ENCODE data around the gene CHURC1. TPM values are rescaled to one million over a fixed set of nuclear protein-coding genes. Genes with fewer than 3 reads are reported as not detected.
A peak's percentile ranks its signal among the peaks of the same experiment; 100 is the strongest.

CHURC1 gene
- total RNA-seq, 2 experiments from 2014 or later: 37.6 to 66.1 TPM

DNA sequence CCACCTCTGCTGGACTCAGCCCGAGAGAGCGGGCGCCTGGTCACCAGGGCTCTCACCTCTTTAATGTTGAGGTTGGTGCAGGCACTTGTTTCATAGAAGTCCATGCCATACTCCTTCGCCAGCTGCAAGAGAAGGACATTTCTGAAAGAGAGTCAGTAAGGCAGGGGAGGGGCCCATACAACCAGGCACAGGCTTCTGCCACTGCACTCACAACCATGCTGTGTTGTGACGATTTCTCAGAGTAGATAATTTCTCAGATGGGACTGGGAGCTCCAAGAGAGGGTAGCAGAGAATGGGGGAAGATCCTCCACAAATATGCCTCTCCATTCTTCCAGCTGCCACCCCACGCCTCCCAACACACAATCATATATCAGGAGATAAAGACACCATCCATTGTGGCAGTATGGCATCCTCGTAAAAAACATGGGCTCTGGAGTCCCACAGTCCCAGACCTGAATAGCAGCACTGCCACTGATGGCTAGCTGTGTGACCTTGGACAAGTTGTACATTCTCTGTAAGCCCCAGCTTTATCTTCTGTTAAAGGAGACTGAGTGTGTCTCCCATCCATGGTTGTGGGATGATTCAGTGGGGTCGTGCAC lies 34.5 kb downstream of the CHURC1 start:
- H3K36me3 Mint-ChIP-seq (ENCODE audit: low read depth): peaks cover 18% of the 10 kb centered on the region
- H3K4me3 Mint-ChIP-seq: no peak overlapping the region
- intact Hi-C loops (cut with DNase I, micrococcal nuclease): no loop called here
- H3K9me3 Mint-ChIP-seq (ENCODE audit: low read depth): no peaks in the 10 kb centered on the region
- no peaks in the 10 kb centered on the region for H3K27me3 Mint-ChIP-seq
- H3K4me1 Mint-ChIP-seq: peaks cover 20% of the 10 kb centered on the region
- DNase-seq: no peak
- ChIA-PET CTCF (interaction anchor here (1.5 kb wide), 1 partner anchor 57 kb away, joined by 4 read pairs; no protein-coding TSS in a partner anchor), POLR2A (no interaction called here)
- no peak for ATAC-seq
- no peak overlapping the region for H3K27ac Mint-ChIP-seq

GRCh38 chr14:64950889-64951288 lies 36.6 kb downstream of the CHURC1 start:
- H3K9me3 Mint-ChIP-seq (ENCODE audit: low read depth): no peaks in the 10 kb centered on the region
- DNase-seq (no peak), ATAC-seq (no peak)
- peaks cover 18% of the 10 kb centered on the region for H3K36me3 Mint-ChIP-seq (ENCODE audit: low read depth)
- H3K27me3 Mint-ChIP-seq: no peaks in the 10 kb centered on the region
- no peak overlapping the region for H3K27ac Mint-ChIP-seq
- H3K4me1 Mint-ChIP-seq: peaks cover 12% of the 10 kb centered on the region
- intact Hi-C loops (cut with DNase I, micrococcal nuclease): no loop called here
- ChIA-PET POLR2A (no interaction called here), CTCF (interaction anchor here (1.0 kb wide), 1 partner anchor 31 kb away, joined by 5 read pairs; no protein-coding TSS in a partner anchor)
- no peak overlapping the region for H3K4me3 Mint-ChIP-seq

GRCh38 chr14:64951291-64951690 lies 37.0 kb downstream of the CHURC1 start:
- ATAC-seq: no peak
- CTCF ChIA-PET: interaction anchor here (0.7 kb wide), 1 partner anchor 11 kb away, joined by 3 read pairs; no protein-coding TSS in a partner anchor
- no peak for DNase-seq
- POLR2A ChIA-PET: no interaction called here
- H3K27ac Mint-ChIP-seq: no peak overlapping the region
- H3K27me3 Mint-ChIP-seq: no peaks in the 10 kb centered on the region
- intact Hi-C loops (cut with DNase I, micrococcal nuclease): no loop called here
- peaks cover 18% of the 10 kb centered on the region for H3K36me3 Mint-ChIP-seq (ENCODE audit: low read depth)
- H3K9me3 Mint-ChIP-seq (ENCODE audit: low read depth): no peaks in the 10 kb centered on the region
- no peak overlapping the region for H3K4me3 Mint-ChIP-seq
- peaks cover 12% of the 10 kb centered on the region for H3K4me1 Mint-ChIP-seq

- CTCF ChIA-PET: interaction anchor here (0.7 to 1.2 kb wide), 2 partner anchors 11 to 28 kb away, joined by 3 read pairs; no protein-coding TSS in a partner anchor
Measured at GRCh38 chr14:64951724-64952123, 37.5 kb downstream of the CHURC1 start.

DNA sequence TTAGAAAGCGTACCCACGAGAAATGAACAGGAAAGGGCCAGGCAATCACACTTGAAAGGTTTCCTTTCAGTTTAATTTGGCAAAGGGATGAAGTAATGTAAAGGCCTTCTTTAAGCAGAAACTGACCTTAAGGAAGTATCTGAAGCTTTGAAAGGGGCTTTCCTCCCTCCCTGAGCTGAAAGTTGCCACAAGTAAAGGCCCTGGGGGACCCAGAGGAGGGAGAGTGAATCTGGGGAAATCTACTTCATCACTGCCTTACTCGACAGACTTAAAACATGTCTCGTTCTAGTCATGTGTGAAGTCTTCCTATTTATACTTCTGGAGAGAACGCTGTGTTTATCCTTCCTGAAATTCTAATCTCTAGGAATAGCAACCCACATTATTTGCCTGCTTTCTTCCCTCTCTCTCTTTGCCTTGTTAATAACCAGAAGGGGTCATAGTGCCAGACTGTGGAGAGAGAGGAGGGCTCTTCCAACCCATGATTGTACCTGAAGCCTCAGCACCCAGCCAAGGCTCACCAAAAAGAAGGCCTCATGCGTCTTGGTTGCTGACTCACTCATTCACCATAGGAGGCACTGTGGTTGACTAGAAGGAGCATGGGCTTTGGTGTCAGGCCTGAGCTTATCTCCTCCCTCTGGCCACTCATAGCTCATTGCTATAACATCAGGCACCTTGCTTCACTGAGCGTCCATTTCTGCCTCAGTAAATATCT lies 38.5 kb downstream of the CHURC1 start:
- CTCF ChIA-PET: interaction anchor here (1.1 to 1.2 kb wide), 2 partner anchors 15 to 29 kb away, joined by 3 to 4 read pairs; no protein-coding TSS in a partner anchor
- POLR2A ChIA-PET: no interaction called here

More at GRCh38 chr14:64951724-64952123, 37.5 kb downstream of the CHURC1 start:
- Mint-ChIP-seq H3K36me3 (ENCODE audit: low read depth) (peaks cover 15% of the 10 kb centered on the region), H3K27ac (no peak overlapping the region), H3K4me1 (peaks cover 7% of the 10 kb centered on the region), H3K27me3 (no peaks in the 10 kb centered on the region), H3K9me3 (ENCODE audit: low read depth) (no peaks in the 10 kb centered on the region), H3K4me3 (no peak overlapping the region)
- DNase-seq: no peak
- no peak for ATAC-seq
- POLR2A ChIA-PET: no interaction called here
- intact Hi-C loops (cut with DNase I, micrococcal nuclease): no loop called here

GRCh38 chr14:64953310-64953654 lies 39.0 kb downstream of the CHURC1 start:
- DNase-seq (no peak), ATAC-seq (no peak)
- POLR2A ChIA-PET: no interaction called here
- Mint-ChIP-seq H3K4me3 (no peak overlapping the region), H3K9me3 (ENCODE audit: low read depth) (no peaks in the 10 kb centered on the region), H3K27me3 (no peaks in the 10 kb centered on the region), H3K4me1 (peaks cover 3% of the 10 kb centered on the region), H3K27ac (no peak overlapping the region), H3K36me3 (ENCODE audit: low read depth) (peaks cover 13% of the 10 kb centered on the region)
- CTCF ChIA-PET: interaction anchor here (0.7 to 1.1 kb wide), 2 partner anchors 16 to 29 kb away, joined by 3 to 4 read pairs; no protein-coding TSS in a partner anchor
- intact Hi-C loops (cut with DNase I, micrococcal nuclease): no loop called here

More for the DNA sequence above, 38.5 kb downstream of the CHURC1 start:
- ATAC-seq (peak; percentile 69), DNase-seq (no peak)
- Mint-ChIP-seq H3K27ac (peak overlapping the region; percentile 3), H3K4me1 (peaks cover 3% of the 10 kb centered on the region), H3K9me3 (ENCODE audit: low read depth) (no peaks in the 10 kb centered on the region), H3K27me3 (no peaks in the 10 kb centered on the region), H3K4me3 (no peak overlapping the region), H3K36me3 (ENCODE audit: low read depth) (peaks cover 13% of the 10 kb centered on the region)
- intact Hi-C loops (cut with DNase I, micrococcal nuclease): no loop called here

DNA sequence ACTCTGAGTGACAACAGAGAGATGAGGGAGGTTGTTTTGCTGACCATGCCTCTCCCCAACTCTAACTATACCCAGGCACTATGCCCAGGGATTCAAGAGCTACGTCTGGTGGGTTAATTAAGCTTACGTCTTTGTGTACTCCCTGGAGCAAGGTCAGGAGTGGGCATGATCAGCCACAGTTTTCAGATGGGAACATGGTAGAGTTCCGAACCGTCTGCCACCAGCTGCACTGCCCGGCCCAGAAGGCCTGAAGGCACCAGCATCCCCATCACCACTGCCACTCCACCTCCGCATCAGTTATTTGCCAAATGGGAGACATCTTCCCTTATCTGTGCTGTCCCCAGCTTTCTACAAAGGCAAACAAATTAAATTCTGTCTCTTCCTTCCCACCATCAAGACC lies 39.4 kb downstream of the CHURC1 start:
- CTCF ChIA-PET: interaction anchor here (0.7 to 1.1 kb wide), 2 partner anchors 16 to 30 kb away, joined by 3 to 4 read pairs; no protein-coding TSS in a partner anchor
- Mint-ChIP-seq H3K27me3 (no peaks in the 10 kb centered on the region), H3K4me3 (no peak overlapping the region), H3K36me3 (ENCODE audit: low read depth) (peaks cover 12% of the 10 kb centered on the region), H3K4me1 (peaks cover 3% of the 10 kb centered on the region), H3K9me3 (ENCODE audit: low read depth) (no peaks in the 10 kb centered on the region), H3K27ac (no peak overlapping the region)
- DNase-seq: no peak
- intact Hi-C loops (cut with DNase I, micrococcal nuclease): no loop called here
- ATAC-seq: no peak
- POLR2A ChIA-PET: no interaction called here

DNA sequence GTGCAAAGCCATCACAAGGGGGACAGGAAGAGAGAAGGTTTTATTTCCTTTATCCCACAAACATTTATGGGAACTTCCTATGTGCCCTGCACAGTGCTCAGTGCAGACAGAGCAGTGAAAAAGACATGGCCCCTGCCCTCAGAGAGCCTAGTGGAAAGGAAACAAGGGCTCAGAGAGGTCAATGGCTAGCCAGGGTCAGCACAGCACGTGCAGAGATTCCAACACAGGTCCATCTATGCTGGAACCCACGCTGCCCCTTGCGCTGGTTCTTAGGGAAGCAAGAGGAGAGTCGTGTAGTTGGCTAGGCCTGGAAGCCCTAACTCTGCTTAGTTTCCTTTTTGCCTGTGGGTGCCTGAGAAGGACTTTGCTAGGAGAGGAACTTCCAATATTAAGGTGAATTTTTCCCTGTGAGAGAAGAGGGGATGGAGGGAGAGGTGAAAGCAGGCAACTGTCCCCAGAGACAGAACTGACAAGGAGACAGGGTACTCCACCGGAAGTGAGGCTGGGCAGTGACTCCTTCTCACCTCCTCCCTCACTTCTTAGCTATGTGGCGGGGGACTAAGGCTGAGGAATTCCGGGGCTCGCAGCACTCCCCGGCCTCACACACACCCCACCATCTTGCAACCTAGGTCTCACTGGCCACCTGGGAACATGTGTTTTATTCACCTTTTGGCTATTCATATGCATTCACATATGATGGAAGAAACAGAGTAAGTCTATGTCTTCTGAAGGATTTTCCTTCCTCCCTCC lies 40.4 kb downstream of the CHURC1 start:
- intact Hi-C loops (cut with DNase I, micrococcal nuclease): no loop called here
- no peak overlapping the region for H3K27ac Mint-ChIP-seq
- DNase-seq: no peak
- no peak overlapping the region for H3K4me3 Mint-ChIP-seq
- peaks cover 3% of the 10 kb centered on the region for H3K4me1 Mint-ChIP-seq
- H3K9me3 Mint-ChIP-seq (ENCODE audit: low read depth): no peaks in the 10 kb centered on the region
- ChIA-PET CTCF (no interaction called here), POLR2A (no interaction called here)
- peaks cover 10% of the 10 kb centered on the region for H3K36me3 Mint-ChIP-seq (ENCODE audit: low read depth)
- no peaks in the 10 kb centered on the region for H3K27me3 Mint-ChIP-seq
- ATAC-seq: no peak

GRCh38 chr14:64955297-64955696 lies 41.0 kb downstream of the CHURC1 start:
- ChIA-PET CTCF (no interaction called here), POLR2A (no interaction called here)
- Mint-ChIP-seq H3K27me3 (no peaks in the 10 kb centered on the region), H3K4me1 (peaks cover 3% of the 10 kb centered on the region), H3K4me3 (no peak overlapping the region), H3K9me3 (ENCODE audit: low read depth) (no peaks in the 10 kb centered on the region), H3K27ac (no peak overlapping the region), H3K36me3 (ENCODE audit: low read depth) (peaks cover 8% of the 10 kb centered on the region)
- ATAC-seq (no peak), DNase-seq (no peak)
- intact Hi-C loops (cut with DNase I, micrococcal nuclease): no loop called here

- Mint-ChIP-seq H3K27ac (no peak overlapping the region), H3K27me3 (no peaks in the 10 kb centered on the region)
- CTCF ChIA-PET: interaction anchor here (0.7 to 1.1 kb wide), 3 partner anchors 30 to 198 kb away, joined by 3 to 6 read pairs (median 4); partner anchors contain the start of gene FNTB
Measured at GRCh38 chr14:64956697-64957406, 42.6 kb downstream of the CHURC1 start.

DNA sequence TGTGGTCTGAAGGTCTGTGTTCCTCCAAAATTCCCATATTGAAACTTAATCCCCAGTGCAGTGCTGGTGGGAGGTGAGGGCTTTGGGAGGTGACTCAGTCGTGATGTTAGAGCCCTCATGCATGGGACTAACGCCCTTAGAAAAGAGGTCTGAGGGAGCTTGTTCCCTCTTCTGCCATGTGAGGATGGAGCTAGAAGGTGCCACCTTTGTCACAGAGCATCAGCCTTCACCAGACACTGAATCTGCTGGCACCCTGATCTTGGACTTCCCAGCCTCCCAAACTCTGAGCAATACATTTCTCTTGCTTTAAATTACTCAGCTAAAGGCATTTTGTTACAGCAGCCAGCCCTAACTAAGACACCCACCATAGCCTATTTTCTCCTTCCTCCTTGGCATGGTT lies 43.9 kb downstream of the CHURC1 start:
- ChIA-PET POLR2A (no interaction called here), CTCF (interaction anchor here (0.6 to 0.9 kb wide), 2 partner anchors 27 to 494 kb away, joined by 4 to 5 read pairs; no protein-coding TSS in a partner anchor)
- intact Hi-C loops (cut with DNase I, micrococcal nuclease): no loop called here
- Mint-ChIP-seq H3K36me3 (ENCODE audit: low read depth) (no peaks in the 10 kb centered on the region), H3K9me3 (ENCODE audit: low read depth) (no peaks in the 10 kb centered on the region), H3K27ac (no peak overlapping the region), H3K27me3 (no peaks in the 10 kb centered on the region), H3K4me3 (no peak overlapping the region), H3K4me1 (no peaks in the 10 kb centered on the region)
- DNase-seq (no peak), ATAC-seq (no peak)

More at GRCh38 chr14:64956697-64957406, 42.6 kb downstream of the CHURC1 start:
- Mint-ChIP-seq H3K4me3 (no peak overlapping the region), H3K36me3 (ENCODE audit: low read depth) (no peaks in the 10 kb centered on the region), H3K4me1 (peaks cover 3% of the 10 kb centered on the region), H3K9me3 (ENCODE audit: low read depth) (no peaks in the 10 kb centered on the region)
- DNase-seq (no peak), ATAC-seq (no peak)
- intact Hi-C loops (cut with DNase I, micrococcal nuclease): no loop called here
- POLR2A ChIA-PET: no interaction called here
